ENCODE data around the gene BARHL2.

GRCh38 chr1:90726986-90727480 is 9.9 kb upstream of the BARHL2 start:
- TF ChIP-seq CTCF (IDR thresholded peaks at IDR 0.05; ENCODE audit: extremely low read depth in 1 of 2, insufficient read depth in 1 of 2, low read depth in 1 of 2, low read length in 2 of 2) (no peak), POLR2AphosphoS5 (IDR thresholded peaks at IDR 0.05; ENCODE audit: insufficient read depth, low read depth, low read length) (no peak)

Measured in endothelial cell of umbilical vein (primary cell).